HG03108 (cell line): ENCODE measurements around the gene METTL26.

Experiments used
- ATAC-seq: cut with Tn5 transposase; IDR thresholded peaks from one replicate; pipeline ENCODE4 v1.9.1; 2021; ENCODE audit warnings: moderate library complexity; ENCODE audit not compliant: unreplicated experiment

The METTL26 gene

DNA sequence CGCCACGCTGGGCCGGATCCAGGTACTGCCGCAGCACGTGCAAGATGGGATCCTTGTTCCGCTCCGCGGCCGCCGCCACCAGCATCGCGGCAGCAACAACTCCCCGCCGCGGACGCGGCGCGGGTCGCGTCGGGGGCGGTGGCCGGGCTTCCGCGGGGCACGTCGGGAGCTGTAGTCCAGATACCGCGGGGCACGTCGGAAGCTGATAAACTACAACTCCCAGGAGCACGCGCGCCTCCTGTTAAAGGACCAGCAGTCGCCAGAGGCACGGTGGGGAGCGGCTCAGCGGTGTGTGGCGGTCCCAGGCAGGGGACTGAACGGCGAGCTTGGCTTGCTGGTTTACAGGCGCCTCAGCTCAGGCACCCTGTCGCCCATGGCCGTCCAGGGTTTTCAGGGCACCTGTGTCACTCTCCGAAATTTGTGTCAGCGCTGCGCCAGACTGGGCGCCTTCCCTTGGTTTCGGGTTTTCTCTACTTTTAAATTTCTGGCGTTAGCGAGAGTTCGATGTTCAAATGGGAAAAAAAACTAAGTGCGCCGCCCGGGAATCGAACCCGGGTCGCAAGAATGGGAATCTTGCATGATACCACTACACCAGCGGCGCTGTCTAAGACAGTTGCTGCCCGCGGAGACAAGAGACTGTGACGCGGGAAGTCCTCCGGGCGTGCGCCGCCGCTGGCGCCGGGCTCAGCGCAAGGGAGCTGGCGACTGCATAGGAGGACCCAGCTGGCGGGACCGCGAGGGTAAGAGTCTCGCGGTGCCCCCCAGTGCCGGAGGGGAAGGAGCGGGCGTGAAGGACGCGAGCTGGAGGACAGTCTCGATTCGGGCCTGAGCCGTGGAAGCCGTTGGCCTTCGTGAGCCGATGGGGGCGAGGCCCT lies at the start of gene METTL26:
Gene METTL26 (minus strand): TSS at position 100 of the 875 bp plus-strand sequence. CDS start 15 bp downstream, at position 85.
- ATAC-seq = peak; percentile 71

DNA sequence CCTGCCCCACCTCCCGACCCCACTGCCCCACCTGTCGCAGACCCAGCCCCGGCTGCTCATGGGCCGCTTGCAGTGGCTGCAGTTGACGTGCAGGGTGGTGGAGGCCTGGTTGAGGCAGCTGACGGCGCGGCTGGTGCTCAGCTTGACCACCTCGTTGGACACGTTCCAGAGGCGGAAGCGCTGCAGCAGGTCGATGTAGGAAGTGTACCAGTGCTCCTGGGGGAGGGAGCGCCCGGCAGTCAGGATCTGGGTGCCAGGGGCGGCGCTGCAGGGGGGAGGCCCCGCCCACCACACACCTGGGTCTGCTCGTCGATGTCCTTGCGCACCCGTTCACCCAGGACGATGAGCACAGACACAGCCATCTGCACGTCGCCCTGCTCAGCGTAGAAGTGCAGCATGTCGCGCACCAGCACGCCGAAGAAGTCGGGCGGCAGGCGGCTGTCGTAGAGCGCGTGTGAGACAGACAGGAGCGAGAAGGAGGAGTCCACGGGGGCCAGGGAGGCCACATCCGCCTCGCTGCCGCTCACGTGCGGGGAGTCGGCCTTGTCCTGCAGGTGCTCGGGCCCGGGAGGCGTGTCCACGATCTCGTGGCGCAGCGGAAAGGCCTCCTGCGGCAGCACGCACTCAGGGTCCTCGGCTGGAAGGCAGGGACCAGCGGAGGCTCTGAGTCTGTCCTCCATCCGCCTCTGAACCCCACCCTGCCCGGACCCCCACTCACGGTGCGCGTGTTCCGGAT lies 49.0 kb upstream of the METTL26 start:
- ATAC-seq = no peak

DNA sequence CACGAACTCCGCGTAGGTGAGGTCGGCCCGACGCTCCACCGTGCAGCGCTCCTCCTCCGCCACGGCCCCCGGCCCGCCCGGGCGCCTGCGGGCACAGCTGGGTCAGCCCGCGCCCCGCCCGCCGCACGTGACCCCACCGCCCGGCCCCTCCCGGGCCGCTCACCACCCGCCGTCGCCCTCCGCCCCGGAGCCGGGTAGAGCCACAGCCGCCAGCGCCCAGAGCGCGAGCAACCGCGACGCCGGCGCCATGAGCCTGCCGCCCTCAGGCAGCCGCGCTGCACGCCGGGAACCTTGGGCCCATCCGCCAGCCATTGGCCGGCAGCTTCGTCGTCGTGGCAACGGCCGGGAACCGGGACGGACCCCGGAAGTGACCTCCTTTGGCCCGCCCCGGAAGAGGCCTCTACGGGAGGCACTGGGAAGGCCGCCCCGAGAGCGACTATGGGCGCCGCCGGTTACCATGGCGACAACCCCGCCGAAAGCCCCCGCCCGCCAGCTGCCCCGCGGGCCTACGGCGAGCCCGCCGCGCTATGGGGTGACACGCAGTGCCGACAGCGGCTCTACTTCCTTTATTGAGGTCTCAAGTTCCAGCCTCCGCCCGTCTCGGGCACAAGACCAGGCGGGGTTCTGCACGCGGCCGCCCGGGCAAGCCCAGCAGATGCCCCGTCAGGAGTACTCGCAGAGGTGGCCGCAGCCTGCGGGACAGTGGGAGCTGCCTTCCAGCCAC lies 48.1 kb upstream of the METTL26 start, which contains the start of gene JMJD8:
Gene JMJD8 (minus strand): TSS at position 264 of the 724 bp plus-strand sequence. CDS start 15 bp downstream, at position 249.
- peak; percentile 64 for ATAC-seq

DNA sequence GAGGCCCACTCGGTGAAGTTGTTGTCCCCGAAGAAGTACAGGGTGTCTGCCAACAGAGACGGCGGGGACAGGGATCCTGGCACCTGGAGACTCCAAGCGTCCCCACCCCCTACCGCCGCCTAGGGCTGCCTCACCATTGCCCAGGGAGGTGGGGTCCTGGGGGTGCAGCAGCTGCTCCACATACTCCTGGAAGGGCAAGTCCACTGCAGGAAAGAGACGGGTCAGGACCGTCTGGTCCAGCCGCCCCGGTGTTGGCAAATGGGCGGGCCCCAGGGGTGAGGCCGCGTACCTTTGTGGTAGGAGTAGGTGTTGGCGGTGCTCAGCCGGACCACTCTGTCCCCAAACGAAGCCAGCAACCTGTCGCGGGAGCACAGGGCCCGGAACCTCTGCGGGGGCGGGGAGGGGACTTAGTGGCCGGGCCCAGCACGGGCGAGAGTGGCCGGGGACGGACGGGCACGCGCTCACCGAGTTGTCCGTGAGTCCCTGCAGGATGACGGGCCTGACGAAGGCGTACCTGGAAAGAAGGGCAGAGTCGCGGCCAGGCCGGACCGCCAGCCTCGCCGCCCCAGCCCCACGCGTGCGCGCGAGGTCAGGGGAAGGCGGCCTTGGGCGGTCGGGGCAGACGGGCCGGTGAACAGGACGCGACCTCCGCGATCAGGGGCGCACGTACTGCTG lies 47.4 kb upstream of the METTL26 start:
- no peak for ATAC-seq

DNA sequence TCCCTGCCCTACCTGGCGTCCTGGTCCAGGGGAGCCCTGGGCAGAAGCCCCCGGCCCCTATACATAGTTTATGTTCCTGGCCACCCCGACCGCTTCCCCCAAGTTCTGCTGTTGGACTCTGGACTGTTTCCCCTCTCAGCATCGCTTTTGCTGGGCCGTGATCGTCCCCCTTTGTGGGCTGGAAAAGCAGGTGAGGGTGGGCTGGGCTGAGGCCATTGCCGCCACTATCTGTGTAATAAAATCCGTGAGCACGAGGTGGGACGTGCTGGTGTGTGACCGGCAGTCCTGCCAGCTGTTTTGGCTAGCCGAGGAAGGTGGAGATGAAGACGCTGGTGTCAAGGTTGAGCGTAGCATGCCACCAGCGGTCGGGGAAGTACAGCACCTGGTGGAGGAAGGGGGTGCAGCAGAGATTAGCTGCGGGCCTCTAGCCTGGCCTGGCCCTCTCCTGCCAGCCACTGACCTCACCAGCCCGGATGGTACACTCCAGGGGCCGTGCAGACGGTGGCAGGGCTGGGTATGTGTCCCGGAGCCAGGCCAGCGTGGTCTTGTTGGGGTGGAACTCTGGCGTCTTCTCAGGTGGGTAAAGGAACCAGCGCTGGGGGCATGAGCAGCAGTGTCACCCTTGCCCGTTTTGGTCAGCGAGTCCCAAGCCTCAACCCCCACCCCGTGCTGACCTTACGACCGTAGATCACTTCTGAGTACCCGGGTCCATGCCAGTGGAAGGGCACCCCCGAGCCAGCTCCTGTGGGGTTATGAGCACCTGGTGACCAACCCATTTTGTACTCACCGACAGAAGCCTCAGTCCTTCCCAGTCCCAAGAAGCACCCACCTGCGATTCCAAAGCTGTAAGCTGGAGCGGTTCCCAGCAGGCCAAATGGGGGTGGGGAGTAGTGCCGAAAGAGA lies 46.6 kb upstream of the METTL26 start:
- ATAC-seq = no peak

DNA sequence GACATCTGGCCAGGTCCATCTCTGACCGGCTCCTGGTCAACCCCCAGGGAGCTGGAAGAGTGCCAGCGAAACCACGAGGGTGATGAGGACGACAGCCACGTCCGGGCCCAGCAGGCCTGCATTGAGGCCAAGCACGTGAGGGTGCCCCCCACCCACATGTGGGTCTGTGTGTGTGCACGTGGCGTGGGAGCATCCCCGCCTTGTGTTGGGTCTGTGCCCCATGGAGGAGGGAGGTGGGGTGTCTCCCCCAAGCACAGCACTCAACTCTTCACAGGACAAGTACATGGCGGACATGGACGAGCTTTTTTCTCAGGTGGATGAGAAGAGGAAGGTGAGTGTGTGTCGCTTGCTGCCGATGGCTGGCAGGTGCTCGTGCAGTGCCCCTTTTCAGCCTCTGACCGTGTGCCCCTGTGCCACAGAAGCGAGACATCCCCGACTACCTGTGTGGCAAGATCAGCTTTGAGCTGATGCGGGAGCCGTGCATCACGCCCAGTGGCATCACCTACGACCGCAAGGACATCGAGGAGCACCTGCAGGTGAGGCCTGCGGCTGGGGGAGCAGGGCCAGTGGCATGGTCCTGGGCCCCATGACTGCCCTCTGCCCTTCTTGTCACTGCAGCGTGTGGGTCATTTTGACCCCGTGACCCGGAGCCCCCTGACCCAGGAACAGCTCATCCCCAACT lies 45.8 kb upstream of the METTL26 start:
- no peak for ATAC-seq

DNA sequence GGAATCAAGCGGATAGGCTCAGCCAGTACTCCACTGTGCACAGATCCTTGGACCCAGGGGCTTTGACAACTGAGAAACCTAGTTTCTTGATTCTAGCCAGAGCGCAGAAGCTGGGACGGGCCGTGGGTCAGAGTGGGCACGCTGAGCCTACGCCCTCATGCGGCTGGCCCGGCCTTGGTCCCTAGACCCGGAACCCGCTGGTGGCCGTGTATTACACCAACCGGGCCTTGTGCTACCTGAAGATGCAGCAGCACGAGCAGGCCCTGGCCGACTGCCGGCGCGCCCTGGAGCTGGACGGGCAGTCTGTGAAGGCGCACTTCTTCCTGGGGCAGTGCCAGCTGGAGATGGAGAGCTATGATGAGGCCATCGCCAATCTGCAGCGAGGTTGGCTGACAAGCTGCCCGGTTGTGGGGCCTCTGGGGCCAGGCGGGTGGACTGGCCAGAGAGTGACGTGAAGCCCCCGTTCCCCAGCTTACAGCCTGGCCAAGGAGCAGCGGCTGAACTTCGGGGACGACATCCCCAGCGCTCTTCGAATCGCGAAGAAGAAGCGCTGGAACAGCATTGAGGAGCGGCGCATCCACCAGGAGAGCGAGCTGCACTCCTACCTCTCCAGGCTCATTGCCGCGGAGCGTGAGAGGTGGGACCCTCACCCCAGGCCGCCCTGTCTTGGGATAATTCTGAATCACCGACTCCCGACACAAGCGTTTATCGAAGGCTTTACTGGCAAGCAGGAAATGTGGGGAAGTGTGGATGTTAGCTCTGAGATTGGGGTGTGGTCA lies 45.1 kb upstream of the METTL26 start:
- no peak for ATAC-seq

DNA sequence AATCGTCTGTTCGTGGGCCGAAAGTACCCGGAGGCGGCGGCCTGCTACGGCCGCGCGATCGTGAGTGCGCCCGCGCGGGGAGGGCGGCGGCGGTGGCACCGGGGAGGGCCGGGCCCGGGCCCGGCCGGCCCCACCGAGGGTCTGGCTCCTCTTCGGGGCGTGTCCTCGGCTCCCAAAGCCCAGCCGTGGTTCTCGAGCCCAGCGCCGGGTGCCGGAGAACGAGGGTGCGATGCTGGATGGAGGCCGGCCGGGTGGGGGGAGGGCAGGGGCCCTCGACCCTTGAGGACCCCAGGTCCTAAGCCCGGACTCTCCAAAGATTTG lies 44.5 kb upstream of the METTL26 start:
- ATAC-seq = no peak

DNA sequence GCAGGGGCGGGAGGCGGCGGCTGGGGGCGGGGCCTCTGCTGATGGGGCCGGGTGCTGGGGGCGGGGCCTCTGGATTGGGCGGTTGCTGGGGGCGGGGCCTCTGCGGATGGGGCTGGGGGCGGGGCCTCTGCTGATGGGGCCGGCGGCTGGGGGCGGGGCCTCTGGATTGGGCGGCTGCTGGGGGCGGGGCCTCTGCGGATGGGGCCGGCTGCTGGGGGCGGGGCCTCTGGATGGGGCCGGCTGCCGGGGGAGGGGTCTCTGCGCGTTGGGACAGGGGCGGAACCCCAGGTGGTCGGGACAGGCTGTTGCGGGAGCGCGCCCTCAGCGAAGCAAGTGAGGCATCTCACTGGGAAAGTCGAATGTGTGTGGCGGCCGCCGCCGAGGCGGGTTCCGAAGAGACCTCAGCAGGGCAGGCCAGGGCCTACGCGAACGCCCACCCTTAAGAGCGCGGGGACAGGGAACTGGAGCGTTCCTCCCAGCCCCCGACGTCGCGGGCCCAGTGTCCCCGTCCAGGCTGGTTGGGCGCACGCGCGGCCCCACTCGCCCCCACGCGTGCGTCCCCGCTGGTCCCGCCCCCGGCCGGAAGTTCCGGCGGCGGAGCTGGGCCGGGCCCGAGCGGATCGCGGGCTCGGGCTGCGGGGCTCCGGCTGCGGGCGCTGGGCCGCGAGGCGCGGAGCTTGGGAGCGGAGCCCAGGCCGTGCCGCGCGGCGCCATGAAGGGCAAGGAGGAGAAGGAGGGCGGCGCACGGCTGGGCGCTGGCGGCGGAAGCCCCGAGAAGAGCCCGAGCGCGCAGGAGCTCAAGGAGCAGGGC lies 43.9 kb upstream of the METTL26 start, which contains the start of gene STUB1:
Gene STUB1 (plus strand): TSS at position 597 of the 811 bp plus-strand sequence. CDS start 116 bp downstream, at position 713.
- ATAC-seq = peak; percentile 31

DNA sequence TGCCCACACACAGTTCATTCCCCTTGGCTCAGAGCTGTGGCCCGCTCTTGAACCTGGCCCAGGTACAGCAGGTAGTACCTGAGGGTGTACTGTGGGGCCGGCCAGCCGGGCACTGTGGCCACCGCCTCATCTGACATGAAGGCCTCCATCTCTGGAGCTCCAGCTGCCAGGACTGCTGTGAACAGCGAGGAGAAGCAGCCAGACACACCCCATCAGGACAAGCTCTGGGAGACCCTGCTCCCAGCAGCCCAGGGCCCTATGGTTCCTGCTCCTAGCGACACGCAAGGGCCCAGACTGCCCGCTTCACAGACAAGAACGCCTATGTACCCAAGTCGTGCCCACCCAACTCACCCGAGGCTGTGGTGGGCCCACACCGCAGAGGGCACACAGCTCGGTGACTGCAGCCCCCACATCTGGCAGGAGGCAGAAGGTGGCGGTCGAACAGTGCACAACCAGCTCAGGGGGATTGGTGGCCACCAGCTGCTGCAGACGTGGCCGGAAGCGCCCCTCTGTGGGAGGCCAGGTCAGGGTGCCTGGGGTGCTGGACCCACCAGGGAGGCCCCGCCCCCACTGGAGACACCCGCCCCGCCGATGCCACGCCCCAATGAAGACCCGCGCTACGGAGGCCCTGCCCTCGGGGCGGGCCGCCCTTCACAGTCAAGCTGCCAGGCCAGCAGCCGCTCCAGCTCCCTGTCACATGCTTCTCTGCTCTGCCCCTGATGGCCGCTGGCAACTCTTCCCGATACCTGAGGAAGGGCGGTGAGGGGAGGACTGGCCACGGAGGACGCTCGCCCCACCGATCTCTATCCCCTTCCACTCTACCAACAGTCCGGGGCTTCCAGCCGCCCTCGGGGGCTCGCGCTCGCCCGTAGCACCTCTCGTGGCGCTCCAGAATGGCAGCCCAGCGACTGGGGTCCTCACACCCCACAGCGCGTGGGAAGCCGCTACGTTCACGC lies 43.0 kb upstream of the METTL26 start:
- no peak for ATAC-seq

DNA sequence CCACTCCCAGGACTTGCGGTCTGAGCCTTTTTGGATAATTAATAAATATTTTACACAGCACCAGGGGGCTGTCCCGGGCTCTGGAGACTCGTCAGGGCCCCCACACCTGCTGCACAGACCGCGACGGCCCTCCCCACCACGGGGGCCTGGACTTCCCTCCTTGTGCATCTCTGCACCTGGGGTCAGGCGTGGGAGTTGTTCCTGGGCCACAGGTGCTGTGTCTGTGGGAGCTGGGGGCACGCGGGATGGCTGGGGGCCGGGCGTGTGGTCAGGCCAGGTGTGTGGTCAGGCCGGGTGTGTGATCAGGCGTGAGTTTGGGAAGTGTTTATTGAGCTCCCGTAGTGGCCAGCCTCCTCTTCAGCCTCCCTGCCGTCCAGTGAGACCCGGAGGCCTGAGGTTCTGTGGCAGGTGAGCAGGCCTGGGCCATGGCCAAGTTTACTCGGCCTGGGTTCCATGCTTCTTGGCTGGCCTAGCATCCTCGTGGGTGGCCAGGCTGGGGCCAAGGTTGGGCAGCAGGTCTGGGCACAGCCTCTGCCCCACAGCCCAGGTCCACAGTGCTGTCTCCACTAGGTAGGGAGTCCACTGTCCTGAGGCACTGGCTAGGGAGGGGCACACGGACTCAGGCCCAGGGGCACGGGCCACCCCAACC lies 42.2 kb upstream of the METTL26 start:
- ATAC-seq = no peak

DNA sequence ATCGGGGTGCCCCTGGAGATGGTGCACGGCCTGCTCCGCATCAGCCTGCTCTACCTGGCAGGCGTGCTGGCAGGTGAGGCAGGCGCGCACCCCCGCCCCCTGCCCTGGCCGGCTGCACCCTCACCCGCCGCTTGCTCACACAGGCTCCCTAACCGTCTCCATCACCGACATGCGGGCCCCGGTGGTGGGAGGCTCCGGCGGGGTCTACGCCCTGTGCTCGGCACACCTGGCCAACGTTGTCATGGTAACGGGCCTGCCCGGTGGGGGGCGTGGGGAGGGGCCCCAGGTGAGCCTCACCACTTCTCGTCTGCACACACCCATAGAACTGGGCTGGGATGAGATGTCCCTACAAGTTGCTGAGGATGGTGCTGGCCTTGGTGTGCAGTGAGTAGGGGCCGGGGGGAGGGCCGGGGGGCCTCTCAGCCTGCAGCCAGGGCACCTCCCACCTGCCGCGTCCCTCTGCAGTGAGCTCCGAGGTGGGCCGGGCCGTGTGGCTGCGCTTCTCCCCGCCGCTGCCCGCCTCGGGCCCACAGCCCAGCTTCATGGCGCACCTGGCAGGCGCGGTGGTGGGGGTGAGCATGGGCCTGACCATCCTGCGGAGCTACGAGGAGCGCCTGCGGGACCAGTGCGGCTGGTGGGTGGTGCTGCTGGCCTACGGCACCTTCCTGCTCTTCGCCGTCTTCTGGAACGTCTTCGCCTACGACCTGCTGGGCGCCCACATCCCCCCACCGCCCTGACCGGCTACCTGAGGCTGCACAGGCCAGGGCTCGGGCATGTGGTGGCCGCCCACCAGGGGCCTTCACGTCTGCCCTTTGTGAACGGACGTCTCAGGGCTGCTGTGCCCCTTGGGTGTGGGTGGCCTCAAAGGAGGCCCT lies 41.4 kb upstream of the METTL26 start:
- no peak for ATAC-seq

DNA sequence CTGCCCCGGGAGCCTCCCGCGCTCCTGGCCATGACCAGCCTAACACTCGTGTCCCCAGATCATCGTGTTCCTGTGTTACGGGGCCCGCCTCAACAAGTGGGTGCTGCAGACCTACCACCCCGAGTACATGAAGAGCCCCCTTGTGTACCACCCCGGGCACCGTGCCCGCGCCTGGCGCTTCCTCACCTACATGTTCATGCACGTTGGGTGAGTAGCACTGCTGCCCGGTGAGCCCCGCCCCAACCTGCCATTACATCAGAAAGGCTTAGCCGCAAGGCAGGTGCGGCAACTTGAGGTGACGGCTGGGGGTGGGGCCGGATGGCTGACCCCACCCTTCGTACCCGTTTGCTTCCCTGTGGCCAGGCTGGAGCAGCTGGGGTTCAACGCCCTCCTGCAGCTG lies 40.8 kb upstream of the METTL26 start:
- ATAC-seq = no peak

DNA sequence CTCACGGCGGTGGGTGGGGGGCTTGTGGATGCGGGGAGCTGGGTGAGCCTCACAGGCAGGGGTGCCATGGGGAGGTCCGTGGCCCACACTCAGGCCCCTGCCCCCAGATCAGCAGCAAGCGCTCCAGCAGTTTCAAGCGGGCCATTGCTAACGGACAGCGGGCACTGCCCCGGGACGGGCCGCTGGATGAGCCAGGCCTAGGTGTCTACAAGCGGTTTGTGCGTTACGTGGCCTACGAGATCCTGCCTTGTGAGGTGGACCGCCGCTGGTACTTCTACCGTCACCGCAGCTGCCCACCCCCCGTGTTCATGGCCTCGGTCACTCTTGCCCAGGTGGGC lies 40.4 kb upstream of the METTL26 start:
- ATAC-seq = no peak

DNA sequence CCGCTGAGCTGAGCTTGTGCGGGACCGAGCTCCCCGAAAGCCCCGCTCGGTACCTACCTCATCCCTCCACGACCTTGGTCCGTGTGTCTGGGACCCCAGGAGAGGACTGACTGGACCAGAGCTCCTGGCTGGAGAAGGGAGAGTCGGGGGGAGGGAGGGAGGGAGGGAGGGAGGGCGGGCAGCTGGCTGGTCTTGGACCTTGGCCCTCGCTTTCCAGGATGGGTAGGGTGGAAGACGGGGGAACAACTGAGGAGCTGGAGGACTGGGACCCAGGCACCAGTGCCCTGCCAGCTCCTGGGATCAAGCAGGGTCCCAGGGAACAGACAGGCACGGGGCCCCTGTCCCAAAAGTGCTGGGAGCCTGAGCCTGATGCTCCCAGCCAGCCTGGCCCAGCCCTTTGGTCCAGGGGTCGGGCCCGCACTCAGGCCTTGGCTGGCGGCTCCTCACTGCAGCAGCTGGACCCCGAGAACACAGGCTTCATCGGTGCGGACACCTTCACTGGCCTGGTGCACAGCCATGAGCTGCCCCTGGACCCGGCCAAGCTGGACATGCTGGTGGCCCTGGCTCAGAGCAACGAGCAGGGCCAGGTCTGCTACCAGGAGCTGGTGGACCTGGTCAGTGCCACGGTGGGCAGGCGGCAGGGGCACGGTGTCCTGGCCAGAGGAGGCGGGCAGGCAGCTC lies 39.9 kb upstream of the METTL26 start:
- no peak for ATAC-seq
